HG02852 (cell line): ENCODE measurements around the gene DUSP2.
A peak's percentile ranks its signal among the peaks of the same experiment; 100 is the strongest.
"Not testable (repeated sequence)": the region's sequence is repeated elsewhere in the genome, so short reads cannot be mapped to it uniquely, and the experiment has no call there.

ENCODE experiments used
- ATAC-seq: cut with Tn5 transposase; IDR thresholded peaks from one replicate; pipeline ENCODE4 v1.9.1; 2021; ENCODE audit warnings: mild to moderate bottlenecking, moderate library complexity; ENCODE audit not compliant: unreplicated experiment

The DUSP2 gene

DNA sequence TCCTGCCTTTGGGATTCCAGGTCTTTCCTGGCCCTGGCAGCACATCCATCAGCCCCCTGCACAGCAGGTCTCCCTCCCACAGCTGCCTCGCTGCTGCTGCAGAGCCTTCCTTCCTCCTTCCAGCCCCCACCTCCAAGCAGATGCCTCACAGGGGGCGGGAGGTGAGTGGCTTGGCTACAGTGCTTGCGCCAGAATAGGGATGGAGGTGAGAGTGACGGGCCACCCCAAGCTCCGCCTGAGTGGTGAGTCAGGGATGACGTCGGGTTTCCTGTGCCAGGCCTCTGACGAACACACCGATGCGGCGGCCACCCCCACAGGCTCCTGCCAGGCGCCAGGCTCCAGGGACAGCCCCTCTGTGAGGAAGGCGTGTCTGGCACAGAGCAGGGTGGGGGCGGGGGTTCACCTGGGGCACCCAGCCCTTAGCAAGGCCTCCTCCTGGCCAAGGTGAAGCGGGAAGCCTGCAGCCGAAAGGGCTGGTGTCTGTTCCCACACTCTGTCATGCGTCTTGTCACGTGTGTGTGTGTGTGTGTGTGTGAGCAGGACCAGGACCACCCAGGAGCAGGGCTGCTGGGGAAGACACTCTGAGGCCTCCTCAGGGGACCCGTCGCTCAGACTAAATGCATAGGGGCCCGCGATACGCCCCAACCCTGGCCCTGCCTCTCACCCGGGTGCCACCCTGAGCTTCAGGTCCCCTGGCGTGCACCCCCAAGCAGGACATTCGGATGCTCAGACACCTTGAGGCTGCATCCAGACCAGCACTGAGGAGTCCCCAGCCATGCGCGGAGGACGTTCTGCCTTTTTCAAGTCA, 3.4 kb upstream of the DUSP2 start:
- peak; percentile 32 for ATAC-seq

DNA sequence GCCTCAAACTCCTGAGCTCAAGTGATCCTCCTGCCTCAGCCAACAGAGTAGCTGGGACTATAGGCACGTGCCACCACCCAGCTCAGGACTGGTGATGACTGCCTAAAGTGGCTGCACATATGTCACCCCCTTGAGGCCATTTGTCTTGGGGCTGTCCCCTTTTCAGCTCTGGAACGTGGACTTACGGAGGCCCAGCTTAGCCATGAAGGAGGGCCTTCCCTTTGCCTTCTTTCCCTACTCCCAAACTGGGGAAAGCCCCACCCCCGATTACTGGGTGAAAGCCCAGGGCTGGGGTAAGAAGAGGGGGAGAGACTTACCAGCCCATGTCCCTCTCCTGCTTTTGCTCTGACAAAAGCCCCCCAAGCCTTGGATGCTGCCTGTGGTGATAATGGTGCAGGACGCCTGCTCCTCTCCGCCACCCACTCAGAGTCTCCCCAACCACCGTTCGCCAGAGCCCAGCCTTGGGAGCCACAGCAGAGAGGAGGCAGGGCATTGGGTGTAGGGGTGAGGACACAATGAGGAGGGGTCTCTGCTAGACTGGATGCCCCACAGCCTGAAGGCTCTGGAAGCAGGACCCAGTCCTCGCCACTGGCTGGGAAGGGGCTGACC, 2.5 kb upstream of the DUSP2 start:
- ATAC-seq, result no peak

DNA sequence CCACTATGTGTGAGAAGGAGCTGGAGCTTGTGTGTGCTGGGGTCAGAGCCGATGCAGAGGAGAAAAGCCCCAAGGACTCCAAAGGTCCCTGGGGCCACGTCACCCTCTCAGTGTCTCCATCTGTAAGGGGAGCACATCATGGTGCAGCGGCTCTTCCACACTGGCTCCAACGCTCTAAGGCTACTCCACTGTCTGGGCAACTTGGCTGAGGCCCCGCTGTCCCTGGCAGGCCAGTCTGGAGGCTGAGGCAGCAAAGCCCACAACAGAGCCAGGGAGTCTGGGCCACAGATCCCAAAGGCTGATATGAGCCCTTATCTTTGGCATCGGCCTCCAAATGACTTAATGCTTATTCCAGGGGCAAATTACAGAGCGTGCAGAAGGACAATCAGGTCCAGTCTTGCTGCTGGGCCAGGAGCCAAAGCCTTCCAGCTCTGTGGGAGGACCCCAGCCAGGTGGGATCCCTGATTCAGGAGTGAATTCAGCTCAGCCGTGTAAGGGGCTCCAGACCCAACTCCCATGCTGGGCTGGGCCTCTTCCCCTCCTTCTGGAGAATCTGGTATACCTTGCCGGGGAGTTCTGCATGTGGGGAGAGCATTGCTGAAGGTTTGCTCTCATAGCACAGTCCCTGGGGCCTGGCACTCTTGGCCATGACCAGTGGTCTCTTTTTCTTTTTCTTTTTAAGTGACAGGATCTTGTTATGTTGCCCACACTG, 1.8 kb upstream of the DUSP2 start:
- peak; percentile 1 for ATAC-seq

DNA sequence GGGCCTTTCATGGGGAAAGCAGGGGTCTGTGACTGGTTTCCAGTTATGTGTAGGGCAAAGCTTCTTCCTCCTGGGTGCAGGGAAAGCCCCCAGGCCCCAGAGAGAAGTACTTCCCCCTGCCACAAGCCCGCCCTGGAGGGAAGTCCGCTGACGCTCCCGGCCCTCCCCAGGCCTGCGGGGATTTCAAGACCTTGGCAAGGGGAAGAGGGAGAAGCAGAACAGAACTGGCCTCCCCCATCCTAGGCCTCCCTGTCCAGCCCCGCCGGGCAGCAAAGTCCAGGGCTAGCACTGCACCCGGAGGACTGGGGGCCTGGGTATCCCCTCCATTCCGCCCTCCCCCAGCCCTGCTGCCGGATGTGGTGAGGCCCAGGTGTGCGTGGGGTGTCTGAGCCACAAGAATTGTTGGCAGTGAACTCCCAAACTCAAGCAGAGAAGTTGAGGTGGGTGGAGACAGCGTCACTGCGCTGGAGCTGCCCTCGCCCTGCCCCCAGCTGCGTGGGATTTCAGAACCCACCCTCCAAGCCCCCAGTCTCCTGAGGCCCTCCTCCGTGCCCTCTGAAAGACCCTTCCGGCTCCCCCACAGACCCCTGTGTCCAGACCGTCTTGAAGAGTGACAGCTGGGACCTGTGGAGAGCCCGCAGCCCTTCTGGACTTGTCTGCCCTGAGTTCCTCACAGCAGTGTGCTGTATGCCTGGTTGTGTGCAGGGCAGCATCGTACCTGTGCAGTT, 1.1 kb upstream of the DUSP2 start:
- peak; percentile 36 for ATAC-seq

DNA sequence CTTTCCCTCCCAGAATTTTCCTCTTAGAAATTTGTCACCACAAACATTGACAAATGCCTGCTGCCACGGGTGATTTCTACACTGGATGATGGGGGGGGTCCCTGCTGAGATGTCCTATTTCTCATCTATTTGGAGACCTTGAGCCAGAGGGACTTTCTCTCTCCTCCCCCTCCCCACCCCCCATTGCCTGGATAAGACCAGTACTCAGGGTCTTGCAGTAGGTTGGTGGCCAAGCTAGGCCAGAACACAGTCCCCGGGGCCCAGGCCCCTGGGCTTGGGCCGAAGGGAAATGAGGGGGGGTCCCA, 560 bp upstream of the DUSP2 start:
- ATAC-seq, result no peak

DNA sequence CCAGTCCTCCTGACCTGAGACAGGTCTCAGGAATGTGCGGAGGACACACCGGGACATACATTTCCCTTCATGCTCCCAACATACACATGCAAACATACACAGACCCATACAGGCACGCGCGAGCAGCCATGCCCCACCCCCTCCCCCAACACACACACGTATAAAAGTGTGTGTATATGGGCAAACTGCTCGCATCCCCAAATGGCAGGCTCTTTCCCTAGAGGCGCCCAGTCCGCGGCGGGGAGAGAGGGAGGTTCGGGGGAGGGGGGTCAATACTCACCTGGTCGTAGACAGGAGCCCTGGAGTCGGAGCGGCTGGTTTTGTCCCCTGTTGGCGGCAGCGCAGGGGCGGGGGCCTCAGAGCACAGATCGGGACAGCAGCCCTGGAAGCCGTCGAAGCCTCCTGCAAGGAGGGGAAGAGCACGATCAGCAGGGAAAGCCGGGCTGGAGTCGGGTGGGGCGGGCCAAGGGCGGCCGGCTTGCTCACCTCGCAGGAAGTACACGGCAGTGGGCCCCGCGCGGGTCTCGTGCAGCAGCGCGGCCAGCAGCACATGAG, 682 bp downstream of the DUSP2 start:
- ATAC-seq, result no peak

DNA sequence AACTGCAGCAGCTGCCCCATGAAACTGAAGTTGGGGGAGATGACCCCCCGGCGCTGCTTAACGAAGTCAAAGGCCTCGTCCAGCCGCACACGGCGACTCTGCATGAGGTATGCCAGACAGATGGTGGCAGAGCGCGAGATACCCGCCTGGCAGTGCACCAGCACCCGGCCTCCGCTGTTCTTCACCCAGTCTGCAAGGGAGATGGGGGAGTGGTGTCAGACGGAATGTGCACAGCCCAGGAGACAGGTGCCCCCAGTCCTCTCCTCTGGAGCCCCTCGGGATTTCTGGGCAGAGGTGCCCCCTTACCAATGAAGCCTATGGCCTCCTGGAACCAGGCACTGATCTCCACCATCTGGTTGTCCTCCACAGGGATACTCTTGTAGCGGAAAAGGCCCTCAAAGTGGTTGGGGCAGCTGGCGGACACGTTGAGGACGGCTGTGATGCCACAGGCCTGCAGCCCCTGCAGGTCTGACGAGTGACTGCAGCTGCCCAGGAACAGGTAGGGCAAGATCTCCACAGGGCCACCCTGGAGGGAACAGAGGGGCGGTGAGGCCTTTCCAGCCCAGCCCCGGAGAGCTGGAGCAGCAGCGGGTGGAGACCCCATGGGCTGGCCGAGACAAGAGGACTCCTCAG, 1.3 kb downstream of the DUSP2 start:
- no peak for ATAC-seq

DNA sequence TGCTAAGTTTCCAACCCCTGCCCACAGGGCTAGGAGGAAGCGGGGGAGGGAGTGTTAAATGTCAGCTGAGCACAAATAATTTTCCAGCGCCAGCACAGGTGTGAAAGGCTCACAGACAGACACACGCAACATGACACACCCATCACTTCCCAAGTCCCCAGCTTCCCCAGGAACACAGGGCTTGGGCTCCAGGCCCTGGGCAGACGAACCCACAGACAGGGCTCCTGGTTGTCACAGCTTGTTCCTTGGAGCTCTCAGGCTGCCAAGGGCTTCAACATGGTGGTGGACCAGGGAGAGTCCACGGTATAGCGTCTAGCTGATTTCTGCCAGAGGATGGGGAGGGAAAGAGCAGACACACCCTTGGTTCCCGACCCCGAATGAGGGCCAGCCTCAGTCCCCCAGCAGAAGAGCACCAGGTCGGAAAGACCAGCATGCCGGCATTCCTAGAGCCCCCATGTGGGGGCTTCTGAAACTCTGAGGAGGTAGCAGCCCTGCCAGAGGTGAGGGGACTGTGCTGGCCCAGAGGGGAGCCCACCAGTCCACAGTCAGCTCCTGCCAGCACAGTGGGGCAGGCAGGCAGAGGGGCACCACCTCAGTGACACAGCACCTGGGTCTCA, 1.9 kb downstream of the DUSP2 start:
- ATAC-seq, result no peak

DNA sequence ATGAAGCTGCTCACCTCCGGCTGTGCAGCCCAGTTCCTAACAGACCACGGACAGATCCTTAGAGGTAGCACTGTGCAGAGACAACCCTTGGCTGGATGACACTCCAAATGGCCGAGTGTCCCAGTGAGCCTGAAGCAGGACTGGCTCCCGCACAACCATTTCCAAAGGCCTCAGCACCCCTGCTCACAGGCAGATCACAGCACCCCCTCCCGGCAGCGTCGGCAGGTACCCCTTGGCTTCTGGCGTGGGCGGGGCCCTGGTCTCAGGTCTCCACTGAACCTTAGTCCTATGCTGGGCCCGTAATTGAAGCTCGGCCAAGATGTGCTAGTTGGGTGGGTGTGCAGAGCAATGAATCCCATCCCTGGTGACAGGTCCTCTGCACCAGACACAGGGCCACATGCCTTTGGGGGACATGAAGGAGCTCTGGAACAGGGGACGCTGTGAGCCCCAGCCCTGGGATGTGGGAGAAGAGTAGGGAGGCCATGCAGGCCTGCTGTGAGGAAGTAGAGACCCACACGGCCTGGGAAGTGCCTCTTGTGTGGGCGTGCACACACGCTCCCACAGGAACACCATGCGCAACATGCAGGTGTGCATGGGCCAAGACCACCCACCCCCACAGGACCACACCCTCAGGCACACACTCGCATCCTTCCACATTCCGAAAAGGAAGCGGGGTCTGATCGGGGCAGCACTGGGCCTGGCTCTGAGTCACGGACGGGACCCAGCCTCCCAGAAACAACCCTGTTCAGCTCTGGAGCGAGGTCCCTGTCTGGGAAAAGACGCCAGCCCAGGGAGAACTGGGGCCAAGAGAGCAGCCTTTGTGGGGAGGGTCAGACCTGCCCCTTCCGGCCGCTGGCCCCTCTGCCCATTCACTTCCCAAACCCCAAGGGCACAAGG, 2.8 kb downstream of the DUSP2 start:
- ATAC-seq, result no peak

DNA sequence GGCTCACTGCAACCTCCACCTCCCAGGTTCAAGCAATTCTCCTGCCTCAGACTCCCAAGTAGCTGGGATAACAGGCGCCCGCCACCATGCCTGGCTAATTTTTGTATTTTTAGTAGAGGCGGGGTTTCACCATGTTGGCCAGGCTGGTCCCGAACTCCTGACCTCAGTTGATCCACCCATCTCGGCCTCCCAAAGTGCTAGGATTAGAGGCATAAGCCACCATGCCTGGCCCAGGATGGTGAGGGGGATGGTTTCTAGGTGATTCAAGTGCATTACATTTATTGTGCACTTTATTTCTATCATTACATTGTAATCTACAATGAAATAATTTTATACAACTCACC, 3.6 kb downstream of the DUSP2 start:
- ATAC-seq, result not testable (repeated sequence)

DNA sequence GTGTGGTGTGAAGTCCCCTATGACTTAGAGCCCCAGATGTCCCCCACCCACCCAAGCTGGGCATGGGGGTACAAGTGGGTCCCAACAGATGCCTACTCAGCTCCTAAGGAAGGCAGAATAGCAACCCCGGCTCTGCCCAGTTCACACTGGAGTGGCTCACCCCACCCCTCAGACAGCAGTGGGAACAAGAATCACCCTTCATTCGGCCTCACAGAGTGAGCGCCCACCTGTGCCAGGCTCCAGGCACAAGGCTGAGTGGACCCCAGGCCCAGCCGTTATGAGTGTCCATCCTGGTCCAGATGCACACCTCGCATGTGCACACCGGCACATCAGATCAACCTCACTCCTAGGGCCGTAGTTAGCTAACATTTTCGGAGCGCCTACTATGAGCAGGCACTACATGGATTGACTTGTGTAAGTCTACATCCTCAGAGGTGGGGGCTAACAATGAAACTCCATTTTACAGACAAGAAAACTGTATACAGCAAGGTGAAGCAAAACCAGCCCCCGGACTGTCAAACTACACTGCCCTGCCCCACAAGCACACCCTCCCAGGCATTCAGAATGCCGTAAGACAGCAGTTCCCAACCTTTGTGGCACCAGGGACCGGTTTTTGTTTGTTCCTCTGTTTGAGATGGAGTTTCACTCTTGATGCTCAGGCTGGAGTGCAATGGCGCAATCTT, 4.2 kb downstream of the DUSP2 start:
- no peak for ATAC-seq

DNA sequence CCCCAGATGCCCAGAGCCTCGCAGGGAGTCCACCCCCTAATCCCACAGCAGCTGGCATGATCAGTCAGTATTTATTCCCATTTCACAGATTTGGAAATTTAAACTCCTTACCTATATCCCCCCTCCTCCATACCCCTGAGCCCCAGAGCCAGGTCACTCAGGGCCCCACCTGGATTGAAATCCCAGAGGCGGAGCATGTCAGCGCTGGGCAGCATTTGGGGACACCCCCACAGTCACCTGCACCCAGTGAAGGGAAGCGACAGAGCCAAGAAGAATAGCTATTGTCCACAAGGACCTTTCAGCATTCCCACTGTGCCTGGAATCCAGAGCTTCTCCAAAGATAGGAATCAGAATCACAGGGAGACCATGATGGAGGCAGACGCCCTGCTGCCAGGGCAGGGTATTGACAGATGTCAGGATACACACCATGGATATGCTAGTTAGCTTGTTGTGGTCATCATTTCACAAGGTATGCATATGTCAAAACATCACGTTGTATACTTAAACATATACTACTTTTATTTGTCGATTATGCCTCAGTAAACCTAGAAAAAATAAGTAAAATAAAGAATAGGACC, 6.0 kb downstream of the DUSP2 start:
- ATAC-seq, result no peak

DNA sequence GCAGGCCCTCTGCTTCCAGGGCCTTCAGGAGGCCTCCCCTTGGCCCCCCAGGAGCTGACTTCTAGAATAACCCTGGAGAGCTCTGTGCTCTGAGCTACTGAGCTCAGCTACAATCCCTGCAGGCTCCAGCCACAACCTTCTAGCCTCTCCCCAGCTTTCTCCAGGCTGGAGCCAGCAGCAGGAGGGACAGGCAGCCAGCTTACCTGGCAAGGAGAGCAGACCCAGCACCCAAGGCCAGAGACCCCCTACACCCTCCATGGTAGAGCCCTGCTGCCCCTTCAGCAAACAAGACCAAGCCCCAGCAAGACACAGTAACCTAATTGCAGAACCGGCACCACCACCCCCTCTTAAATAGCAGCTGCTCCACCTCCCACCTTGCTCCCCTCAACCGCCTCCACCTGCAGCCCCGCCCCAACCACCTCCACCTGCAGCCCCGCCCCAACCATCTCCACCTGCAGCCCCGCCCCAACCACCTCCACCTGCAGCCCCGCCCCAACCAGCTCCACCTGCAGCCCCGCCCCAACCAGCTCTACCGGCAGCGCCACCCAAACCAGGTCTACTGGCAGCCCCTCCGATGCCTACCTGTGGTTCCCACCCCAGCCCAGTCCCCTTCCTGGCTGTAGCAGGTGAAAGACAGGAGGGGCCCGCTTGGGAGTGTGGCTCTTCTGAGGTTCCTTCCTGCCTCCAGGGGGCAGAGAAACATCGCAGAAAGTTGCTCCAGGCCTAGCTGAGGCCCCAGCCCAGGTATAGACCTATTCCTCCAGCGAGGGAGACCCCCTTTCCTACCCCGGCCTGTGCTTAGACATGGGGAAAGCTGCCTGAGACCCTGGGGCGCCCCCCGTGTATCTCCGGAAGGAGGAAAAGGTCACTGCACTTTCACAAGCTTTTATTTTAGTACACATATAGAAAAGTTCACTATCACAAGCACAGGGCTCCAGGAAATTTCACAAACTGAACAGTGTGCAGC, 6.8 kb downstream of the DUSP2 start, which contains the start of gene ASTL:
ASTL (minus strand) TSS at position 324 of the 967 bp plus-strand sequence; CDS start at position 258, 66 bp downstream.
- peak; percentile 40 for ATAC-seq

DNA sequence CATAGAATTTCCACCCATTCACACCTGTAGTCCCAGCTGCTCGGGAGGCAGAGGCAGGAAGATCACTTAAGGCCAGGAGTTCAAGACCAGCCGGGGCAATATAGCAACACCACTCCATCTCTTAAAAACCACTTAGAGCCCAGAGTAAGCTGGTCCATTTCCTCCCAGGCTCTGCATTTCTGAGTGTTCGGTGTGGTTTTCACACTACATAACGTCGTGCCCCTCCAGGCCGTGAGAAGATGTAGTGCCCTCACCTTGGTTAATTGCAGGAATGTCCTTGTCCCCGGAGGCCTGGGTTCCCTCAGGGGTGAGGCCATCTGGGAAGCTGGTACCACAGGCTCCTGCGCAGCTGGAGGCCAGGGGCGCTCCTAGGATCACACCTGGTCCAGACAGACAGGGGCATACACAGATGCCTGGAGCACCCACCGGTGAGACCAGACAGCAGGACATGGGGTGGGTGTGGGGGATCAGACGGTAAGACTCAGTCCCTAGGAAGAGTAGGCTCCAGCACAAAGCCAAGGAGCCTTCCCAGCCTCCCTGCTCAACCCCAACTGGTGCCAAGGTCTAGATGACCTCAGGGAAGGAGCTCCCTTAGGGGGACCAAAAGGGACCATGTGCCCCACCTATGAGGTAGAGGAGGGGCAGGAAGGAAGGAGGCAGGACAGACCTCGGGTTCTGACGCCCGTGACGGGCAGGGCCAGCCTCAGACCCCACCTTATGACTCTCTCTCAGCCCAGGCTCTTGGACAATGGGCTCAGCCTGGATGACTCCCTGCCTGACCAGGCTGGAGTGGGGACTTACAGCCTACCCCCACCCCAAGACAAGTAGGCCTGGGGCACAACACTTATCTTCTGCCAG, 7.7 kb downstream of the DUSP2 start:
- no peak for ATAC-seq

DNA sequence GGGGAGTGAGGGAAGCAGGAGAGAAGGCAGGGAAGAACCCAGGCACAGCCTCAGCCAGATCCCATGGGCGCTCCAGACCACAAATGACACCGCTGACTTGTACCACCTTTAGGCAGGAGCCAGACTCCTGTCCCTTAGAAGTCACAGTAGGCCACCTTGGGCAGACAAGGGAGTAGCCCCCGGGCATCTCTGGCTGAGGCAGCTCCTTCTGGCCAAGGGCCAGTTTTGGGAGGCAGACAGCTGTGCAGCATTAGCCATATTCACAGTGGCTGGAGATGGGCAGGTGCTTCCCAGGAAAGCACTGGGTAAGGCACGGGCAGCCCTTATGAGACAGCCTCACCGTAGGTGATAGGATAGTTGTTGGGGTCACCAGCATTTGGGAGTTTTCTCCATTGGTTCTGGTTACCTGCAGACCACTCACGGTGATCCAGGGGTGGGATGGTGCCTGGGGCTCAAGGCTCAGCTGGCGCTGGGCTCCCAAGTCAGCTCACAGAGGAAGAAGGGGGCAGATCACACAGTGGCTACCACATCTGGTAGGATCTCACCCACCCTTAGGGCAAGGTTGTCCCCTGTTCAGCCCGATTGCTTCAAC, 9.0 kb downstream of the DUSP2 start:
- ATAC-seq, result no peak

DNA sequence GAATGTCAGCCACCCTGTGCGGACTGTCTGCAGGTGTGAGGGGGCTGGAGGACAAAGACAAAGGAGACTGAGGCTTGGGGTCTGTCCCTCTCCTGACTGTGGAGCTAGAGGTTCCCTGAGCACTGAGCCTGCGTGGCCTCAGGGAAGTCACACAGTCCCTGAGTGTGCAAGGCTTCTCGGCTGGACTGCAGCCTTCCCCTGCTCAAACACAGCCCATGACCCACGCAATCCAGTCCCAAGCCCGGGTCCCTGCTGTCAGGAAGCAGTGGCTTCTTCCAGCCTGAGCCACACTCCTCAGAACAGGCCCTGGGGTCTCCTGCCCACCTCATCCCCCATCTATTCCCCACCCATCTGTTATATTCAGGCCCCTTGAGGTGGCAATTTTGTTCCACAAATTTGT, 9.6 kb downstream of the DUSP2 start:
- ATAC-seq, result no peak
